ENCODE data around the gene GDF2.

- TF ChIP-seq POLR2A (IDR thresholded peaks at IDR 0.05) (no peak), CTCF (IDR thresholded peaks at IDR 0.05) (no peak)
Observed at GRCh38 chr10:47277352-47278151, 44.7 kb upstream of the GDF2 start.

Data from esophagus squamous epithelium (tissue), 4 donors.